Measurements from ENCODE around the gene TBL3. TPM values are rescaled to one million over a fixed set of nuclear protein-coding genes. Genes with fewer than 3 reads are reported as not detected.
A peak's percentile ranks its signal among the peaks of the same experiment; 100 is the strongest.
"Not testable (repeated sequence)": the region's sequence is repeated elsewhere in the genome, so short reads cannot be mapped to it uniquely, and the experiment has no call there.

TBL3 gene
- total RNA-seq, 1 experiment from 2014 or later = 68.0 TPM

GRCh38 chr16:2008631-2009163, 36.8 kb downstream of the TBL3 start:
- peaks cover 4% of the 10 kb centered on the region; the same call in 1 of the 2 replicates for H3K9me3 ChIP-seq (replicated peaks)
- H3K4me3 ChIP-seq = peak overlapping the region; percentile 100
- peaks cover 39% of the 10 kb centered on the region for H3K4me1 ChIP-seq (replicated peaks)
- H3K36me3 ChIP-seq = peaks cover 48% of the 10 kb centered on the region
- H3K27me3 ChIP-seq (replicated peaks) = no peaks in the 10 kb centered on the region
- no peak for DNase-seq (ENCODE audit: low read depth in 1 of 2, low spot score in 2 of 2)
- peak overlapping the region; percentile 91 for H3K27ac ChIP-seq

GRCh38 chr16:2009164-2009711, 37.4 kb downstream of the TBL3 start:
- H3K4me1 ChIP-seq (replicated peaks) = peaks cover 35% of the 10 kb centered on the region
- peak overlapping the region; percentile 100 for H3K4me3 ChIP-seq
- H3K36me3 ChIP-seq = peaks cover 47% of the 10 kb centered on the region
- peaks cover 4% of the 10 kb centered on the region; the same call in 1 of the 2 replicates for H3K9me3 ChIP-seq (replicated peaks)
- no peaks in the 10 kb centered on the region for H3K27me3 ChIP-seq (replicated peaks)
- no peak for DNase-seq (ENCODE audit: low read depth in 1 of 2, low spot score in 2 of 2)
- H3K27ac ChIP-seq = peak overlapping the region; percentile 91

GRCh38 chr16:2009791-2010510, 38.1 kb downstream of the TBL3 start, which contains the start of gene ZNF598:
Gene ZNF598 (minus strand): TSS chr16:2009821.
- Histone ChIP-seq H3K27ac (peak within 1 kb of the TSS; percentile 91), H3K36me3 (peaks cover 43% of the 10 kb centered on the region), H3K4me3 (peak within 1 kb of the TSS; percentile 100), H3K9me3 (replicated peaks) (peaks cover 4% of the 10 kb centered on the region; the same call in 1 of the 2 replicates), H3K27me3 (replicated peaks) (no peaks in the 10 kb centered on the region), H3K4me1 (replicated peaks) (peaks cover 32% of the 10 kb centered on the region)
- peak; percentile 75 to 83 for DNase-seq (ENCODE audit: low read depth in 1 of 2, low spot score in 2 of 2)

GRCh38 chr16:2011726-2012125, 39.9 kb downstream of the TBL3 start:
- H3K9me3 ChIP-seq (replicated peaks); H3K27ac ChIP-seq; DNase-seq (ENCODE audit: low read depth in 1 of 2, low spot score in 2 of 2); H3K27me3 ChIP-seq (replicated peaks); H3K4me3 ChIP-seq: not testable (repeated sequence)
- Histone ChIP-seq H3K36me3 (peaks cover 28% of the 10 kb centered on the region), H3K4me1 (replicated peaks) (peaks cover 32% of the 10 kb centered on the region)

GRCh38 chr16:2013527-2013926, 41.7 kb downstream of the TBL3 start:
- DNase-seq (ENCODE audit: low read depth in 1 of 2, low spot score in 2 of 2) = no peak
- no peak overlapping the region for H3K4me3 ChIP-seq
- H3K27ac ChIP-seq = no peak overlapping the region
- H3K4me1 ChIP-seq (replicated peaks) = peaks cover 18% of the 10 kb centered on the region
- peaks cover 4% of the 10 kb centered on the region; the same call in 1 of the 2 replicates for H3K9me3 ChIP-seq (replicated peaks)
- H3K36me3 ChIP-seq = peaks cover 10% of the 10 kb centered on the region
- no peaks in the 10 kb centered on the region for H3K27me3 ChIP-seq (replicated peaks)

- no peaks in the 10 kb centered on the region for H3K9me3 ChIP-seq (replicated peaks)
- H3K4me3 ChIP-seq = no peak overlapping the region
- no peaks in the 10 kb centered on the region for H3K36me3 ChIP-seq
- no peak for DNase-seq (ENCODE audit: low read depth in 1 of 2, low spot score in 2 of 2)
- no peak overlapping the region for H3K27ac ChIP-seq
- peaks cover 17% of the 10 kb centered on the region for H3K27me3 ChIP-seq (replicated peaks)
- peaks cover 14% of the 10 kb centered on the region for H3K4me1 ChIP-seq (replicated peaks)
Observed at GRCh38 chr16:2015117-2015946, 43.5 kb downstream of the TBL3 start.

GRCh38 chr16:2015947-2016208, 44.0 kb downstream of the TBL3 start:
- Histone ChIP-seq H3K27me3 (replicated peaks) (peaks cover 22% of the 10 kb centered on the region), H3K27ac (no peak overlapping the region), H3K4me3 (no peak overlapping the region), H3K9me3 (replicated peaks) (no peaks in the 10 kb centered on the region), H3K4me1 (replicated peaks) (peaks cover 14% of the 10 kb centered on the region), H3K36me3 (no peaks in the 10 kb centered on the region)
- no peak for DNase-seq (ENCODE audit: low read depth in 1 of 2, low spot score in 2 of 2)

GRCh38 chr16:2016407-2016922, 44.6 kb downstream of the TBL3 start:
- DNase-seq (ENCODE audit: low read depth in 1 of 2, low spot score in 2 of 2) = no peak

GRCh38 chr16:2019518-2019920, 47.7 kb downstream of the TBL3 start, which contains the start of gene NPW:
Gene NPW (plus strand): TSS chr16:2019785.
- H3K4me1 ChIP-seq (replicated peaks) = peaks cover 31% of the 10 kb centered on the region
- H3K27me3 ChIP-seq (replicated peaks) = peaks cover 24% of the 10 kb centered on the region
- no peak within 1 kb of the TSS for H3K27ac ChIP-seq
- no peaks in the 10 kb centered on the region for H3K9me3 ChIP-seq (replicated peaks)
- no peaks in the 10 kb centered on the region for H3K36me3 ChIP-seq
- DNase-seq (ENCODE audit: low read depth in 1 of 2, low spot score in 2 of 2) = no peak
- H3K4me3 ChIP-seq = no peak within 1 kb of the TSS

More at GRCh38 chr16:2016407-2016922, 44.6 kb downstream of the TBL3 start:
- H3K27me3 ChIP-seq (replicated peaks) = peaks cover 24% of the 10 kb centered on the region
- no peak overlapping the region for H3K27ac ChIP-seq
- no peaks in the 10 kb centered on the region for H3K36me3 ChIP-seq
- peaks cover 14% of the 10 kb centered on the region for H3K4me1 ChIP-seq (replicated peaks)
- no peak overlapping the region for H3K4me3 ChIP-seq
- no peaks in the 10 kb centered on the region for H3K9me3 ChIP-seq (replicated peaks)

- no peak overlapping the region for H3K27ac ChIP-seq
- no peak overlapping the region for H3K4me3 ChIP-seq
- no peaks in the 10 kb centered on the region for H3K9me3 ChIP-seq (replicated peaks)
- peaks cover 24% of the 10 kb centered on the region for H3K27me3 ChIP-seq (replicated peaks)
- peaks cover 31% of the 10 kb centered on the region for H3K4me1 ChIP-seq (replicated peaks)
- DNase-seq (ENCODE audit: low read depth in 1 of 2, low spot score in 2 of 2) = no peak
- no peaks in the 10 kb centered on the region for H3K36me3 ChIP-seq
Observed at GRCh38 chr16:2019921-2020831, 48.3 kb downstream of the TBL3 start.

- H3K4me3 ChIP-seq = peak overlapping the region; percentile 14
- H3K36me3 ChIP-seq = no peaks in the 10 kb centered on the region
- peaks cover 44% of the 10 kb centered on the region for H3K4me1 ChIP-seq (replicated peaks)
- peaks cover 24% of the 10 kb centered on the region for H3K27me3 ChIP-seq (replicated peaks)
- peak in 1 of 2 experiments; percentile 72 for DNase-seq (ENCODE audit: low read depth in 1 of 2, low spot score in 2 of 2)
- no peak overlapping the region for H3K27ac ChIP-seq
- no peaks in the 10 kb centered on the region for H3K9me3 ChIP-seq (replicated peaks)
Observed at GRCh38 chr16:2022723-2023091, 50.9 kb downstream of the TBL3 start.

- peaks cover 24% of the 10 kb centered on the region for H3K27me3 ChIP-seq (replicated peaks)
- peak overlapping the region; percentile 22; the same call in 1 of the 2 replicates for H3K27ac ChIP-seq
- H3K4me3 ChIP-seq = peak overlapping the region; percentile 14
- no peaks in the 10 kb centered on the region for H3K9me3 ChIP-seq (replicated peaks)
- DNase-seq (ENCODE audit: low read depth in 1 of 2, low spot score in 2 of 2) = peak; percentile 92
- H3K36me3 ChIP-seq = no peaks in the 10 kb centered on the region
- H3K4me1 ChIP-seq (replicated peaks) = peaks cover 47% of the 10 kb centered on the region
Observed at GRCh38 chr16:2023092-2024031, 51.5 kb downstream of the TBL3 start.

All from SJSA1 (cell line).